HG03103 (cell line): ENCODE measurements around the gene ADSS1.
"Not testable (repeated sequence)": the region's sequence is repeated elsewhere in the genome, so short reads cannot be mapped to it uniquely, and the experiment has no call there.

Experiments used
- ATAC-seq: cut with Tn5 transposase; IDR thresholded peaks from one replicate; pipeline ENCODE4 v1.9.1; 2021; ENCODE audit warnings: low read depth; ENCODE audit not compliant: unreplicated experiment

The ADSS1 gene

DNA sequence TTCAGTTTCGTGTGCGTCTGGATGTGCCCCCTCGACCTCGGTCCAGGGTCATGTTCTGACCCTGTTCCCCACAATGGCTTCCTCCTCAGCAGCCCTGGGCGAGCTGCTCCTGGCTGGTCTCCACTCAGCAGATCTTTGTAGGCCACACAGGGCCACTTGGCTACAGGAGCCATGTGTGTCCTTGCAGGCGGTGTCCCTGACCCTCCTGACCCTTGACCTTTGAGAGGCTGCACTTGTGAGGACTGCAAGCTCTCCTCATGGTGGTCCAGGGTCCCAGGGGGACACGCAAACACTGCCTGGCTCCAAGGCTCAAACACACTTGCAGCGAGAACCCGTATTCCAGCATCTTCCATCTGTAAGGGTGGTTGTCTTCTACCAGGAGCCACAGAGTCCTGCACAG, 21.4 kb downstream of the ADSS1 start:
- ATAC-seq: no peak

DNA sequence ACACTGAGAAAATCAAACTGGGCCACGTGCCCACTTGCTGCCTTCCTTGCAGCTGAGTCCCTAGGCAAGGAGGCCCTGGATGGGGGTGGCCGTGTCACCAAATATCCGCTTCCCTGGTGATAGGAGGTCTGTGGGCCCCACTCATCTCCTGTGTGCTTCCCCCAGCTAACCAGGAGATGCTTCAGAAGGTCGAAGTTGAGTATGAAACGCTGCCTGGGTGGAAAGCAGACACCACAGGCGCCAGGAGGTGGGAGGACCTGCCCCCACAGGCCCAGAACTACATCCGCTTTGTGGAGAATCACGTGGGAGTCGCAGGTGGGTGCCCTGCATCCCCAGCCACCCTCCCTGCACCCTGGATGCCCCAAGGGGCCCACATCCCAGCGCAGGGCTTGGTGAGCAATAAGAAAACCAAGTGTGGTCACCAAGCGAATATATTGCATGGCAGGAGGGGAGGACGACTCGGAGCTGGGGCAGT, 22.1 kb downstream of the ADSS1 start:
- ATAC-seq: no peak

DNA sequence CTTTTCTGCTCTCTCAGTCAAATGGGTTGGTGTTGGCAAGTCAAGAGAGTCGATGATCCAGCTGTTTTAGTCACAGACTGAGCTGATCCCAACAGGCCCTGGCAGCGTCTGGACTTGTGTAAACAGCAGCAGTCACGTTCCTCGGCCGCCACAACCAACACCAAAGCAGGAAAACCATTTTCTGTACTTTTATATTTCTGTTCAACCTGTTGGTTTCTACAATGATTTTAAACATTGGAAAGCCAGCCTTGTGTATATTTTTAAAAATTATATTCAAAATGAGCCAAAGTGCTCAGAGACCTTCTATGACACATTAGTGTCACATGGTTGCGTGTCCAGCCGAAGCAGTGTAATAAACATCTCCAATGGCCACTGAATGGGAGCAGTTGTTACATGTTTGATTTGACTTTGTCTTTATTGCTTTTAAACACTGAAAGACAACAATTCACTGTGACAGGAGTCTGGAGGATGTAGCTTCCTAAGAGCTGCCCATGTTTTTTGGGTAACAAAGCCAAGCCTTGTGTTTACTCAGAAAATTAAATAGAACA, 23.0 kb downstream of the ADSS1 start:
- ATAC-seq: no peak

DNA sequence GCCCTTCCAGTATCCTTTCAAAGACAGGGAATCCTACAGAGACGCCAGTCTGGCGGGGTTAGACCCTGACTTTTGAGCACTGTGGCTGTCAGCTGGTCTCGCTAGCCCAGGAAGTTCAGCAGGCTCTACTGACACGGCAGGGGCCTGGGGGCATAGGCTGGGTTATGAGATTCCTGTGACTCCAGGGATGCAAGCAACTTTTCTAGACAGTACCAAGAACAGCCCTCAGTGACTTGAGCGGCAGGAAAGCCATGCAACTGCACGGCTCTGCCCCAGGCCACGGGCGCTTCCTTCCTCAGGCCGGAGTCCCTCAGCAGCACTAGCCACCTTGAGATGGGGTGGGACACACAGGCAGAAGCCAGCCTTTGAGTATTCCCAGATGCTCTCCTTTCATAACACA, 23.8 kb downstream of the ADSS1 start:
- no peak for ATAC-seq

DNA sequence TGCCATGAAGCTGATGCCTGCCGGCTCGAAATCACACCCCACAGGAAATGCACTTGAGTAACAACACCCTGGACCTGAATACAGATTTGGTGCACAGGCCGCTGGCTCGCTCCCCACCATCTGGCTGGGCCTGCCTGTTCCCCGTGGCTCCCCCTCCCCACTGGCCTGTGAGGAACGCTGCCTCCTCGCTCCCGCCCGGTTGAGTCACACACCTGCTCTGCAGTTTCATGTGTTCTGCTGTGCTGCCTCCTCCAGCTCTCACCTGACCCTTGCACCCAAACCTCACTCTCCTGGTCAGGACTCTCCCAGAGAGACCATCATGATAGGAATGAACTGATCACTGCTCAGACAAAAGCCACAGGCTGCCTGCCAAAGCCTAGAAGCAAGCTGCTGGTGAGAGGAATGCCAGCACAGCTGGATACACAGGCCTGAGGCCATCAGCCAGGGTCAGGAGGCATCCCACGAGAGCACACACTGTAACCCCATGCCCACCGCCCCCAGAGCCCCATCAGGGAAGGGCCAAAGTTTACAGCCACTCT, 25.2 kb downstream of the ADSS1 start:
- ATAC-seq: no peak

DNA sequence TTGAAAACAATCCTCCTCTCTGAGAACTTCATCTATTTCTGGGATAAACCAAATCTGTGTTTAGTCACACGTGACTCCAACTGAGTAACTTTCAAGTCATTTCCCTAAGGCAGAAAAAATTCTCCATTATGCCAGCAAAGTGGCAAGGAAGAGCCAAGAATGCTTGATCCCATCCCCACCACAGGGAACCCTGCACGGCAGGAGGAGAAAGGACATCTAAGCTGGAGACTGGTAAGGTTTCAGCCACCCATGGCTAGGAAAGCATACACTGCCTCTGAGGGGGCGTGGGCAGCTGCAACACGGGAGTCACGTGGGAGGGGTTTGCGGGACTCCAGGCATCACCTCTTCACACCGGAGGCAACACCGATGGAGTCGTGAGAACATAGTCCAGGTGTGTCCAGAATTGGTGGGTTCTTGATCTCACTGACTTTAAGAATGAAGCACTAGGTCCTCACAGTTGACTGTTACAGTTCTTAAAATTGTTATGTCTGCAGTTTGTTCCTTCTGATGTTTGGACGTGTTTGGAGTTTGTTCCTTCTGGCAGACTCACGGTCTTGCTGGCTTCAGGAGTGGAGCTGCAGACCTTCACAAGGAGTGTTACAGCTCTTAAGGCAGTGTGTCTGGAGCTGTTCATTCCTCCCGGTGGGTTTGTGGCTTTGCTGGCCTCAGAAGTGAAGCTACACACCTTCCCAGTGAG, 26.2 kb downstream of the ADSS1 start:
- ATAC-seq: no peak

DNA sequence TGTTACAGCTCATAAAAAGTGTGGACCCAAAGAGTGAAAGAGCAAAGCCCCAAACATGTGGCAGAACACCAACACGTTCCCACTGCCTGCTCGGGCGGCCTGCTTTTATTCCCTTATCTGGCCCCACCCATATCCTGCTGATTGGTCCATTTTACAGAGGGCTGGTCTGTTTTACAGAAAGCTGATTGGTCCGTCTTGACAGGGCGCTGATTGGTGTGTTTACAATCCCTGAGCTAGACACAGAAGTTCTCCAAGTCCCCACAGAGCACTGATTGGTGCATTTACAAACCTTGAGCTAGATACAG, 26.7 kb downstream of the ADSS1 start:
- ATAC-seq: not testable (repeated sequence)

DNA sequence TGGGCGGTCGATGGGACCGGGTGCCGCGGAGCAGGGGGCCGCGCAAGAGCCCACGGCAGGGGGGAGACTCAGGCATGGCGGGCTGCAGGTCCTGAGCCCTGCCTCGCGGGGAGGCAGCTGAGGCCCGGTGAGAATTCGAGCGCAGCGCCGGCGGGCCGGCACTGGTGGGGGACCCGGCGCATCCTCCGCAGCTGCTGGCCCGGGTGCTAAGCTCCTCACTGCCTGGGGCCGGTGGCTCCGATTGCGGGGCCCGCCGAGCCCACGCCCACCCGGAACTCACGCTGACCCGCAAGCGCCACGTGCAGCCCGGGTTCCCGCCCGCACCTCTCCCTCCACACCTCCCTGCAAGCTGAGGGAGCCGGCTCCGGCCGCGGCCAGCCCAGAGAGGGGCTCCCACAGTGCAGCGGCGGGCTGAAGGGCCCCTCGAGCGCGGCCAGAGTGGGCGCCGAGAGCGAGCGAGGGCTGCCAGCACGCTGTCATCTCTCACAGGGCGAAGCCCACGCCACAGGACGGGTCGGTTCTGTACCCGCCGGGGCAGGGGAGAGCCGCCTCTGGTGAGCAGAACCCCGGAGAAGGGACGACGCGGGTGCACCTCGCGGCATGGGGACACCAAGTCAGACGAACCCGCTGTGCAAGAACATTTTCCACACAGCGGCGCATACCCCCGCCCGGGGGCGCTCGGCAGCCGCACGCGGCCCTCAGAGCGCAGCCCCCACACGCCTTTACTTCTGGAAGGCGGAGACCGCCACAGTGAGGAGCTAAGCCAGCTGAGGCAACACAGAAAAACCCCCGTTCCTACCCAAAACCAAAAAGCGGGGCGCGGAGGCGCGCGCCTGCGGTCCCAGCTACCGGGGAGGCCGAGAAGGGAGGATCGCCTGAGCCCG, 27.8 kb downstream of the ADSS1 start:
- ATAC-seq: no peak

DNA sequence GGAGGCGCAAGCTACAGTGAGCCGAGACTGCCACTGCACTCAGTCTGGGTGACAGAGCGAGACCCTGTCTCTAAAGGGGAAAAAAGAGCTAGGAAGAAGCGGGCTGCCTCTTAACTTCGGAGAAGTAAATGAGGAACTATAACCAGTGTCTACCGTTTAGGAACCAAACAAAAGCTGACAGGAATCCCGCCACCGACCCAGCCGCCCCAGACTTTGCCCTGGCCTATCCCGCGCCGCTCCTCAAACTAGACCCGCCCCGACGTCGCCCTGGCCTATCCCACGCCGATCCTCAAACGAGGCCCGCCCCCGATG, 28.4 kb downstream of the ADSS1 start:
- ATAC-seq: peak; percentile 66

DNA sequence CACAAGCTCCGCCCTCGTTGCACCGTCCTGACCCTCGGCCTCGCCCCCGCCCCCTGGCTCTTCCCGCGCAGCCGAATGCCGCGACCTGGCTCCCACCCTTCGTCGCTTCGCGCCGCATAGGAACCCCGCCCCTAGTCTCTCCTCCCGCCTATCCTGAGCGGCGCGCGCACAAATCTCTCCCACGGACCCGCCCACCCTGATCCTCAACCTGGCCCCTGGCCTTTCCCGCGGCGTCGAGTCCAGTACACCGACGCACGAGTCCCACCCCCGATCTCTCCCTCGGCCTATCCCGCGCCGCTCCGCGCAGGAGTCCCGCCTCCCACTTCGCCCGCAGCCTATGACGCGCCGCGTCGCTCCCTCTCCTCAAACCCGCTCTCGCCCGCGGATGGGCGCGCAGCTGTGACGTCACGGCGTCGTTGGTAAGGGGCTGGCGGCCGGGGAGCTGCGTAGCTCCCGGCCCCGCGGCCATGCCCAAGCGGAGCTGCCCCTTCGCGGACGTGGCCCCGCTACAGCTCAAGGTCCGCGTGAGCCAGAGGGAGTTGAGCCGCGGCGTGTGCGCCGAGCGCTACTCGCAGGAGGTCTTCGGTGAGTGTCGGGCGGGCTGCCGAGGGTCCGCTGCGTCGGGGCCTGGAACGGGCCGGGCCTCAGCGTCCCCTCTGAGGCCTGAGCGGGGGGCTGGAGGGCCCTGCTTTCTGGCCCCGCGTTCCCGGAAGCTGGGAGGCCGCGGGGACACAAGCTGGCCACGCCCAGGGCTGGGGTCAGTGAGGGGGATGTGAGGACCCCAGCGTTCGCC, 28.9 kb downstream of the ADSS1 start, which contains the start of gene SIVA1:
SIVA1 (plus strand) TSS at position 413 of the 793 bp plus-strand sequence; CDS start at position 468, 55 bp downstream.
- peak; percentile 83 for ATAC-seq

DNA sequence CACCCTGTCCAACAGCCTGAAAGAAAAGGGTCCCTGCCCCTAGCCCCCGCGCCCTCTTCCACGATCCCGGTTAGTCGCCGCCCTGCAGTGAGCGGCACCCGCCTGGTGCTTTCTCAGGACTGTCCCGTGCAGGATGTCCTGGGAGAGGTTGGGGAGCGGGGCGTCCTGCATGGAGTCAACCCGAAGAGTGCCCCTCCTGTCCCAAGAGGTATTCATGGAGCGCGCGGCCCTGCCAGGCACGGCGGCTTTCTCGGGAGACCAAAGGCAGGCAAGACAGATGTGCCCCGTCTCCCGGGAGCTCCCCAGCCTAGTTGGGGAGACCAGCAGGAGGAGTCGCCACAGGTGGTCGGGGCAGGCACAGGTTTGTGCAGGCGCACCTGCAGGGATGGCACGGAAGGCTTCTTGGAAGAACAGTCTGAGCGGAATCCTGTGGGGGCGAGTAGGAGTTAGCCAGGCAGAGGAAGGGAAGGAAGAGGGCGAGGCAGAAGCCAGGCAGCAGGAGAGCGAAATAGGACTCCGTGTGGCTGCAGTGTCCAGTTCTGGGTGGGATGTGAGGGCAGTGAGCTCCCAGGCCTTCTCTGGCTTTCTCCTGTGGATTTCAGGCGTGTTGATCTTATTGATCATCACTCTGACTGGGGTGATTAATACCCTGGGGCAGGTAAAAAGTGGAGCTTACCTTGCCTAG, 29.6 kb downstream of the ADSS1 start:
- ATAC-seq: no peak

DNA sequence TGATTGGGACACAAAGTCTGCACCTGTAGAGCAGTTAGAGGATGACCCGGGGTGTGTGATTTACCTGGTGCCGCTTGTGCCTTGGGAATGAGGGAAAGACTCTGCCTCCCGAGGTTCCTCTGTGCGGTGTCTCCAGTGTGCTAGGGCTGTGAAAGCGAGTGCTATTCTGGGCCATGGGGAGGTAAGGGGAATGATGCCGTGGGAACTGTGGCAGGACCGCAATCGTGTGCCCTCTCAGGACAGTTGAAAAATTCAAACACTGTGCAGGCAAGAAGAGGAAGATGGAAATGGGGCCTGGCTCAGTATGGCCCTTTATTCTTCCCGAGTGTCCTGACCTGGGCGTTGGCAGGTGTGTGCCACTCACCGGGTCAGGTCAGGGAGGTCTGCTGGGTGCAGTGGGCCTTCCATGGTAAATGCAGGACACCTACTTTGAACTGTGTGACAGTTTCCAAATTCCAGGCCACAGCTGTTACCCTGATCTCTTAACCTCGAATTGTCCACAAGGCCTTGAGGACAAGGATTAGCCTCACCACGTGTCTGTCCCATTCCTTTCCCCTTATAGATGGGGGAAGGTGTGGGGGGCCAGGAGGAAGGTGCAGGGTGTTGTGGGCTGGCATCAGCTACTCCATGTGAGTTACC, 30.3 kb downstream of the ADSS1 start:
- no peak for ATAC-seq

DNA sequence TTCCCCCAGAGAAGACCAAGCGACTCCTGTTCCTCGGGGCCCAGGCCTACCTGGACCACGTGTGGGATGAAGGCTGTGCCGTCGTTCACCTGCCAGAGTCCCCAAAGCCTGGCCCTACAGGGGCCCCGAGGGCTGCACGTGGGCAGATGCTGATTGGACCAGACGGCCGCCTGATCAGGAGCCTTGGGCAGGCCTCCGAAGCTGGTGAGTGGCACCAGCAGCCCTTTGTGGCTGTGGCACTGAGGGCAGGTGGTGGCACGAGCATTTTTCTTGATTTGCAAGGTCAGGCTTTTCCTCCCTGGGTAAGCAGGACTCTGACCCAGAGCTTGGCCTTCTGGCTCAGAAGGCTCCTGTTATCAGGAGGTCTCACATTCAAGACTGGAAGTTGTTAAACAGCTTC, 31.6 kb downstream of the ADSS1 start:
- ATAC-seq: no peak

DNA sequence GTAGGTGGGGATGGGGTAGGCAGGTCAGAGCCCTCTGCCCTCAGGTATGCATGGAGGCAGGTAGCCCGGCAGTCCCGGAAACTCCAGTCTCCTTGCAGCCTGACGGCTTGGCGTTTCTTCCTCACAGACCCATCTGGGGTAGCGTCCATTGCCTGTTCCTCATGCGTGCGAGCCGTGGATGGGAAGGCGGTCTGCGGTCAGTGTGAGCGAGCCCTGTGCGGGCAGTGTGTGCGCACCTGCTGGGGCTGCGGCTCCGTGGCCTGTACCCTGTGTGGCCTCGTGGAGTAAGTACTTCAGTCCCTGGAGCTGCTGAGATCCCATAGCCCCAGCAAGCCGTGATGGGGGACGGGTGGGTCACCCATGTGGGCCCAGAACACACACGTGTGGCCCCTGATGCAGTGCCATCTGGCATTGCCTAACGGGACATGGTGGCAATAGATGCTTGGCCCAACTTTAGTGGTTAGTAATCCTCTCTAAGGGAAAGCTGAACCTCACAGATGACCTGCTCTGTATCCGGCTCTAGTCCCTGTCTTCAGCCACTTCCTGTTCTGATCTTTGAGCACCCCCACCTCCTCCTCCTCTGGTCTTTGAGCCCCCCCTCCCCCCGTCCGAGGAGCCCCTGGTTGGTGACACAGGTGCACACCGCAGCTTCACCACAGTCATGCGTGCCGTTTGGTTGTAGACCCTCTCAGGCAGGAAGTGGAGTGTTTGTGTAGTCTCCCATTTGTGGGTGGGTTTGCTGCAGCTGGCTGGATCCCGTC, 32.6 kb downstream of the ADSS1 start:
- no peak for ATAC-seq

DNA sequence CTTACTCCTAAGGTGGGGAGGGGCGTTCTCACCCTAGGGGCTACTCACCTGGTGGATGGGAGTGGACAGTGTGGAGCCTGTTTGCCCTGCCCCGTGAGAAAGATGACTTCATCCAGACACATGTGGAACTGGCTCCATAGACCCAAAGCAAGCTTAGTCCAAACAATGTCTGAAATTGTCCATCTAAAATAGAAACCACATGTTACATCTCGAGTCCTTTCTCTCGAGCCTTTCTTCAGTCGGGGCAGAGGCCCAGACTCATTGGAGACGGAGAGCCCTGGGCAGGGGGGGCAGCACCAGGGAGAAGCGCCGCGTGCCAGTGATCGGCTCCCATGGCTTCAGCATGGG, 33.2 kb downstream of the ADSS1 start:
- ATAC-seq: no peak

DNA sequence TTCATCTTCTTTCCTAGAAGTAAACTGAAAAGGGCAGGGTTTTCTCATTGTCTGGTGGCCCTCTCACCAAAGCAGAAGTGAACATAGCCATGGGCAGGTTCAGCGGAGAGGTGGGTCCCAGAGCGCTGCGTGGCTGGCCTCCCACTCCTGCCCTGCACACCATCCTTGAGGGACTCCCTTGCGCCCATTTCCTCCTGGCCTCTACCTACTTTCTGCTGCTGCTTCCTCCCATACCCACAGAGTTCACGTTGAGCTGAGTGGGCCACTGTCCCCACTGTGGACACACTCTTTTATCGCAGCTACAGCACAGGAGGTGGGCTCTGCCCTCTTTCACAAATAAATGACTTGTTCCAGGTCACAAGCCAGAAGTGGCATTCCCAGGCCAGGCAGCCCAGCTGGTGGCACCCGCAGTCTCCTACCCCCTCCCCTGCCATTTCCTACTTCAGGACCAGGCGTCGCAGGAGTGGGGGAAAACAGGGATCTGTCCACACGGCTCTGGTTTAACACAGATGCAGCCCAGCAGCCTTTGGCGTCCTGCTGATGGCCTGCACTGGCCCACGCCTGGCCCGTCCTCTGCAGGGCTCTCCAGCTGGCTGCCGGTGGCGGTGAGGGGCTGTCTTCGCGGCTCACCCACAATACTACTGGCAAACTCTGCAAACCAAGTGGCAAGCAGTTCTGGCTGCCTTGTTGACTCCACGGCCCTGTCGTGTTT, 33.8 kb downstream of the ADSS1 start:
- no peak for ATAC-seq

DNA sequence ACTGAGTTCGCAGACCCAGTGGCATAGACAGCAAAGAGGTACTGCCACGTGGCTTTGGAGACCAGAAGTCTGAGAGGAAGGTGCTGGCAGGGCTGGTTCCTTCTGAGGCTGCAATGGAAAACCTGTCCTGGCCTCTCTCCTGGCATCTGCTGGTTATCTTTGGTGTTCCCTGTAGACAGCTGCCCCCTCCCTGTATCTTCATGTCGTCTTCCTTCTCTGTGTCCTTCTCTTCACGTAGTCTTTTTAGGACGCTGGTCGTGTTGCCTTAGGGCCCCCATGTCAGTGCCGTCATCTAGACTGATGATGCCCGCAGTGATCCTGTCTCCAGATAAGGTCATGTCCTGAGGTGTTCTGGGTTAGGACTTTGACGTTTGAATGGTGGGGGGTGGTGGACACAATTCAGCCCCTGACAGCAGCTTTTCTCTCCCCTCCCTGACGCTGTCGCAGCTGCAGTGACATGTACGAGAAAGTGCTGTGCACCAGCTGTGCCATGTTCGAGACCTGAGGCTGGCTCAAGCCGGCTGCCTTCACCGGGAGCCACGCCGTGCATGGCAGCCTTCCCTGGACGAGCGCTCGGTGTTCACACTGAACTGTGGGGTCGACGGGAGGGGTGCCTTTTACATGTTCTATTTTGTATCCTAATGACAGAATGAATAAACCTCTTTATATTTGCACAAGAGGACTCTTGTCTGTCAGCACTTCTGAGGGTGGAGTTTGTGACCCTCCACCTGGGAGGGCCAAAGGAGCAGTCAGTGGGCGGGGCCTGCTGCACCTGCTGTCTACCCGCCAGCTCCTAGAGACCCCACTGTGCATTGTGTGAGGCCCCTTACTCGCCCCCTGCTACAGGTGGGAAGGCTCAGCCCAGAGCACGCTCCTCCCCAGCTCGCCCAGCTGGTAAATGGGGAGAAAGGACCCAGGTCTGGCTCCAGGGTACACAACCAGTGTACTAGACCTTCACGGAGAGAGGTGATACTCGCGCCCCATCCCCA, 35.2 kb downstream of the ADSS1 start:
- ATAC-seq: no peak
